ENCODE results near the gene LDLRAD4.
A peak's percentile ranks its signal among the peaks of the same experiment; 100 is the strongest.

LDLRAD4 gene

GRCh38 chr18:13369756-13370510, 151.4 kb downstream of the LDLRAD4 start:
- DNase-seq, result no peak

GRCh38 chr18:13370995-13371625, 152.6 kb downstream of the LDLRAD4 start:
- no peak for DNase-seq

GRCh38 chr18:13371689-13372418, 153.3 kb downstream of the LDLRAD4 start:
- no peak for DNase-seq

GRCh38 chr18:13372531-13372951, 154.0 kb downstream of the LDLRAD4 start:
- peak in 1 of 51 donors; percentile 20 for DNase-seq

- DNase-seq, result no peak
These were observed 155.5 kb downstream of the LDLRAD4 start for GRCh38 chr18:13374096-13374467.

GRCh38 chr18:13374468-13375301, 156.1 kb downstream of the LDLRAD4 start:
- peak in 21 of 51 donors; percentile 10 to 74 (median 51) for DNase-seq

- DNase-seq, result peak in 13 of 51 donors; percentile 15 to 58 (median 36)
These were observed 157.0 kb downstream of the LDLRAD4 start for GRCh38 chr18:13375302-13376255.

- peak in 1 of 51 donors; percentile 24 for DNase-seq
These were observed 157.8 kb downstream of the LDLRAD4 start for GRCh38 chr18:13376298-13376840.

- no peak for DNase-seq
These were observed 158.3 kb downstream of the LDLRAD4 start for GRCh38 chr18:13376841-13377351.

GRCh38 chr18:13377496-13377895, 158.9 kb downstream of the LDLRAD4 start:
- peak in 1 of 51 donors; percentile 20 for DNase-seq

- DNase-seq, result no peak
These were observed 159.6 kb downstream of the LDLRAD4 start for GRCh38 chr18:13378150-13378549.

GRCh38 chr18:13379062-13379865, 160.7 kb downstream of the LDLRAD4 start:
- DNase-seq, result no peak

- DNase-seq, result no peak
These were observed 161.6 kb downstream of the LDLRAD4 start for GRCh38 chr18:13379930-13380690.

- DNase-seq, result no peak
These were observed 162.1 kb downstream of the LDLRAD4 start for GRCh38 chr18:13380691-13381070.

- no peak for DNase-seq
These were observed 162.8 kb downstream of the LDLRAD4 start for GRCh38 chr18:13381331-13381730.

- DNase-seq, result peak in 29 of 51 donors; percentile 15 to 71 (median 53)
These were observed 163.4 kb downstream of the LDLRAD4 start for GRCh38 chr18:13381944-13382365.

GRCh38 chr18:13382366-13382953, 163.9 kb downstream of the LDLRAD4 start:
- DNase-seq, result no peak

Data from hypothalamus (tissue), 51 donors.